Vagina (tissue), 2 donors: ENCODE measurements around the gene SCYGR5. TPM values are rescaled to one million over a fixed set of nuclear protein-coding genes. Genes with fewer than 3 reads are reported as not detected.

ENCODE experiments used
- DNase-seq, 2 donors: peaks; one replicate each; pipeline ENCODE4 v3.0.0-alpha.2; 2017; ENCODE audit errors: extremely low spot score in 2 of 2
- H3K27ac ChIP-seq: fragments of 200-600 bp; sonication (generic); one replicate; pipeline ENCODE4 v1.5.1; 2019
- H3K27me3 ChIP-seq: fragments of 200-600 bp; sonication (generic); one replicate; pipeline ENCODE4 v1.5.1; 2019
- H3K36me3 ChIP-seq, 2 donors: fragments of 200-600 bp; sonication (generic); one replicate each; pipeline ENCODE4 v1.5.1; 2017 to 2019
- H3K4me1 ChIP-seq: fragments of 200-600 bp; sonication (generic); one replicate; pipeline ENCODE4 v1.5.1; 2019
- H3K4me3 ChIP-seq, 2 donors: fragments of 200-600 bp; sonication (generic); 1 replicate in 1 of 2; 2 replicates in 1 of 2; pipeline ENCODE4 v1.5.1; 2016 to 2019
- H3K9me3 ChIP-seq: fragments of 200-600 bp; sonication (generic); one replicate; pipeline ENCODE4 v1.5.1; 2019
- CTCF ChIP-seq, 3 experiments: fragments of 450-650 bp in 2 of 3; fragments of 200-600 bp in 1 of 3; sonication (generic) in 1 of 3; IDR thresholded peaks; one replicate each; pipeline ENCODE4 v1.5.1; 2017 to 2019; ENCODE audit warnings: antibody characterized with exemption in 3 of 3, mild to moderate bottlenecking in 2 of 3, moderate library complexity in 2 of 3
- POLR2A ChIP-seq, 2 donors: fragments of 450-650 bp; IDR thresholded peaks; one replicate each; pipeline ENCODE4 v1.6.1; 2017; ENCODE audit warnings: antibody characterized with exemption in 2 of 2, mild to moderate bottlenecking in 2 of 2, moderate library complexity in 2 of 2
- POLR2AphosphoS5 ChIP-seq, 2 donors: sonication (generic); formaldehyde crosslinking; IDR thresholded peaks; one replicate each; pipeline ENCODE4 v1.9.0; 2017; ENCODE audit warnings: antibody characterized with exemption in 2 of 2, mild to moderate bottlenecking in 2 of 2, low read depth in 1 of 2; ENCODE audit not compliant: insufficient read depth in 1 of 2
- intact Hi-C: fragments of 100-400 bp; cut with DNase I; formaldehyde crosslinking; loops from one replicate; pipeline ENCODE4 v1.15.1; 2023
- total RNA-seq: library from RNA; depleted of rRNA; stranded (reverse); fragments of >200 nt; gene quantifications from one replicate; pipeline ENCODE4 v1.2.3, GENCODE V29; 2016

Gene SCYGR5
- total RNA-seq, 1 donor from 2014 or later, result not detected

GRCh38 chr2:227642656-227643055 is 23.9 kb upstream of the SCYGR5 start:
- no peak for DNase-seq
- H3K9me3 ChIP-seq, result no peaks in the 10 kb centered on the region
- H3K27me3 ChIP-seq, result no peaks in the 10 kb centered on the region
- TF ChIP-seq CTCF (IDR thresholded peaks at IDR 0.05) (no peak), POLR2AphosphoS5 (IDR thresholded peaks at IDR 0.05; ENCODE audit: insufficient read depth in 1 of 2, low read depth in 1 of 2) (no peak), POLR2A (IDR thresholded peaks at IDR 0.05) (no peak)
- intact Hi-C loops, result no loop called here
- H3K36me3 ChIP-seq, result no peaks in the 10 kb centered on the region
- no peaks in the 10 kb centered on the region for H3K4me1 ChIP-seq
- H3K4me3 ChIP-seq, result no peak overlapping the region
- no peak overlapping the region for H3K27ac ChIP-seq

GRCh38 chr2:227643990-227644551 is 22.5 kb upstream of the SCYGR5 start:
- no peak for TF ChIP-seq POLR2A (IDR thresholded peaks at IDR 0.05)
- TF ChIP-seq CTCF (IDR thresholded peaks at IDR 0.05), result no peak
- TF ChIP-seq POLR2AphosphoS5 (IDR thresholded peaks at IDR 0.05; ENCODE audit: insufficient read depth in 1 of 2, low read depth in 1 of 2), result no peak
- H3K4me3 ChIP-seq, result no peak overlapping the region
- intact Hi-C loops, result no loop called here
- no peaks in the 10 kb centered on the region for H3K36me3 ChIP-seq
- H3K9me3 ChIP-seq, result no peaks in the 10 kb centered on the region
- H3K27me3 ChIP-seq, result no peaks in the 10 kb centered on the region
- H3K4me1 ChIP-seq, result no peaks in the 10 kb centered on the region
- no peak overlapping the region for H3K27ac ChIP-seq
- no peak for DNase-seq

- TF ChIP-seq CTCF (IDR thresholded peaks at IDR 0.05) (no peak), POLR2A (IDR thresholded peaks at IDR 0.05) (no peak), POLR2AphosphoS5 (IDR thresholded peaks at IDR 0.05; ENCODE audit: insufficient read depth in 1 of 2, low read depth in 1 of 2) (no peak)
- H3K36me3 ChIP-seq, result no peaks in the 10 kb centered on the region
- no peaks in the 10 kb centered on the region for H3K4me1 ChIP-seq
- H3K27me3 ChIP-seq, result no peaks in the 10 kb centered on the region
- no peaks in the 10 kb centered on the region for H3K9me3 ChIP-seq
- H3K4me3 ChIP-seq, result no peak overlapping the region
- intact Hi-C loops, result no loop called here
- no peak for DNase-seq
- H3K27ac ChIP-seq, result no peak overlapping the region
Measured at GRCh38 chr2:227653419-227653818, 13.2 kb upstream of the SCYGR5 start.

GRCh38 chr2:227654426-227654825 is 12.2 kb upstream of the SCYGR5 start:
- DNase-seq, result no peak
- intact Hi-C loops, result no loop called here
- Histone ChIP-seq H3K36me3 (no peaks in the 10 kb centered on the region), H3K27me3 (no peaks in the 10 kb centered on the region), H3K4me3 (no peak overlapping the region), H3K9me3 (no peaks in the 10 kb centered on the region), H3K4me1 (no peaks in the 10 kb centered on the region), H3K27ac (no peak overlapping the region)
- TF ChIP-seq CTCF (IDR thresholded peaks at IDR 0.05) (no peak), POLR2AphosphoS5 (IDR thresholded peaks at IDR 0.05; ENCODE audit: insufficient read depth in 1 of 2, low read depth in 1 of 2) (no peak), POLR2A (IDR thresholded peaks at IDR 0.05) (no peak)

- no peak overlapping the region for H3K4me3 ChIP-seq
- DNase-seq, result no peak
- H3K27ac ChIP-seq, result no peak overlapping the region
- intact Hi-C loops, result loop anchor here (5.0 kb wide), 1 partner anchor 112 kb away; no protein-coding TSS in a partner anchor
- TF ChIP-seq CTCF (IDR thresholded peaks at IDR 0.05) (no peak), POLR2A (IDR thresholded peaks at IDR 0.05) (no peak), POLR2AphosphoS5 (IDR thresholded peaks at IDR 0.05; ENCODE audit: insufficient read depth in 1 of 2, low read depth in 1 of 2) (peak in 1 of 2 donors; percentile 33)
- H3K4me1 ChIP-seq, result no peaks in the 10 kb centered on the region
- no peaks in the 10 kb centered on the region for H3K36me3 ChIP-seq
- no peaks in the 10 kb centered on the region for H3K9me3 ChIP-seq
- no peaks in the 10 kb centered on the region for H3K27me3 ChIP-seq
Measured at GRCh38 chr2:227655454-227655853, 11.2 kb upstream of the SCYGR5 start.
